HCT116 (cell line): ENCODE results near the gene GLCE. TPM values are rescaled to one million over a fixed set of nuclear protein-coding genes. Genes with fewer than 3 reads are reported as not detected.

Source experiments
- ATAC-seq: fragments of 200-7000 bp; cut with Tn5 transposase; 2 replicates; pipeline ENCODE4 v1.9.1; 2020; ENCODE audit warnings: mild to moderate bottlenecking, moderate library complexity
- BruUV-seq: library from RNA; stranded (reverse); fragments of 400-500 nt; replicated peaks from 2 replicates; lab custom pipeline; 2021; lab: Mats Ljungman, UMichigan
- CTCF ChIA-PET: fragments of 300-600 bp; sonication (Branson Sonifier 250); formaldehyde crosslinking; loops from one replicate; lab custom pipeline; 2021; ENCODE audit warnings: antibody characterized with exemption; lab: Charles Lee
- POLR2A ChIA-PET: fragments of 300-600, 350-600 bp; sonication (Branson Sonifier 250); formaldehyde crosslinking; loops from one replicate; lab custom pipeline; 2021; ENCODE audit warnings: antibody characterized with exemption; lab: Charles Lee
- RAD21 ChIA-PET, 2 experiments: fragments of 300-600 bp; sonication (Branson Sonifier 250); formaldehyde crosslinking; loops; one replicate each; lab custom pipeline; 2023; ENCODE audit warnings: low total read pairs in 2 of 2; ENCODE audit not compliant: uncharacterized antibody in 2 of 2, unreplicated experiment in 2 of 2, low non-redundant PET in 1 of 2; lab: Charles Lee
- DNase-seq: peaks from one replicate; pipeline ENCODE4 v3.0.0-alpha.2; 2010; ENCODE audit warnings: low read depth, low spot score
- H2AFZ ChIP-seq: fragments of 200-600 bp; shearing (Covaris generic), sonication (generic); 2 replicates; pipeline ENCODE4 v1.6.1; 2017; ENCODE audit warnings: low read depth, mixed run types, mixed read lengths, antibody characterized with exemption, low read length; ENCODE audit not compliant: poor library complexity, severe bottlenecking
- H3K27ac ChIP-seq: 2 replicates; pipeline ENCODE4 v1.5.1; 2012; ENCODE audit warnings: low read depth, low read length
- H3K27me3 ChIP-seq: fragments of 200-600 bp; sonication (generic); 2 replicates; pipeline ENCODE4 v1.6.1; 2016; ENCODE audit warnings: mixed run types, low read length, mixed read lengths; ENCODE audit not compliant: insufficient read depth
- H3K36me3 ChIP-seq, 2 experiments: fragments of 200-500 bp in 1 of 2; fragments of 200-600 bp in 1 of 2; sonication (Bioruptor generic) in 1 of 2; sonication (generic) in 1 of 2; 2 replicates each; pipeline versions ENCODE4 v1.5.1 to v1.6.1; 2014 to 2016; ENCODE audit warnings: low read length in 2 of 2, inconsistent platforms in 1 of 2, mixed read lengths in 1 of 2, mixed run types in 1 of 2; ENCODE audit not compliant: insufficient read depth in 2 of 2, control insufficient read depth in 1 of 2
- H3K4me1 ChIP-seq, 2 experiments: fragments of 200-600 bp in 1 of 2; sonication (generic) in 1 of 2; 2 replicates each; pipeline versions ENCODE4 v1.5.1 to v1.6.1; 2012 to 2017; ENCODE audit warnings: low read length in 2 of 2, inconsistent platforms in 1 of 2, mild to moderate bottlenecking in 1 of 2, mixed read lengths in 1 of 2, mixed run types in 1 of 2, moderate library complexity in 1 of 2; ENCODE audit not compliant: insufficient read depth in 2 of 2, control insufficient read depth in 1 of 2
- H3K4me2 ChIP-seq: fragments of 200-600 bp; sonication (generic); 2 replicates; pipeline ENCODE4 v1.6.1; 2017; ENCODE audit warnings: mixed run types, low read length, mixed read lengths
- H3K4me3 ChIP-seq, 2 experiments: fragments of 200-600 bp in 1 of 2; sonication (generic) in 1 of 2; replicated peaks in 1 of 2; 2 replicates each; pipeline ENCODE4 v1.5.1; 2011 to 2016; ENCODE audit warnings: low read length in 2 of 2, control low read depth in 1 of 2, low read depth in 1 of 2, mild to moderate bottlenecking in 1 of 2, mixed read lengths in 1 of 2, mixed run types in 1 of 2
- H3K79me2 ChIP-seq: fragments of 200-600 bp; sonication (generic); 2 replicates; pipeline ENCODE4 v1.6.1; 2017; ENCODE audit warnings: mild to moderate bottlenecking, mixed run types, low read length, moderate library complexity, mixed read lengths; ENCODE audit not compliant: insufficient read depth
- H3K9ac ChIP-seq: fragments of 200-600 bp; sonication (generic); 2 replicates; pipeline ENCODE4 v1.6.1; 2016; ENCODE audit warnings: low read length, mixed read lengths
- H3K9me2 ChIP-seq: fragments of 200-600 bp; sonication (generic), shearing (Covaris generic); 2 replicates; pipeline ENCODE4 v1.6.1; 2017; ENCODE audit warnings: mixed run types, mild to moderate bottlenecking, moderate library complexity; ENCODE audit not compliant: insufficient read depth
- H3K9me3 ChIP-seq, 2 experiments: fragments of 200-500 bp in 1 of 2; fragments of 200-600 bp in 1 of 2; sonication (Bioruptor generic) in 1 of 2; sonication (generic) in 1 of 2; 2 replicates each; pipeline ENCODE4 v1.6.1; 2014 to 2017; ENCODE audit warnings: low read length in 2 of 2, mixed read lengths in 2 of 2, inconsistent platforms in 1 of 2, low read depth in 1 of 2, mild to moderate bottlenecking in 1 of 2, mixed run types in 1 of 2, moderate library complexity in 1 of 2; ENCODE audit not compliant: control insufficient read depth in 1 of 2, insufficient read depth in 1 of 2
- H4K20me1 ChIP-seq: fragments of 200-600 bp; sonication (generic), shearing (Covaris generic); 2 replicates; pipeline ENCODE4 v1.6.1; 2017; ENCODE audit warnings: mixed run types, mild to moderate bottlenecking, moderate library complexity; ENCODE audit not compliant: insufficient read depth
- CEBPB ChIP-seq: IDR thresholded peaks from 2 replicates; pipeline ENCODE4 v1.6.1; 2012; ENCODE audit warnings: low read depth
- CTCF ChIP-seq, 3 experiments: fragments of 200-600 bp in 1 of 3; sonication (generic) in 1 of 3; IDR thresholded peaks in 2 of 3; conservative IDR thresholded peaks in 1 of 3; 2 replicates each; pipeline ENCODE4 v1.5.1; 2012 to 2017; ENCODE audit warnings: low read depth in 2 of 3, low read length in 2 of 3, antibody characterized with exemption in 1 of 3, borderline replicate concordance in 1 of 3, control low read depth in 1 of 3, mild to moderate bottlenecking in 1 of 3, mixed read lengths in 1 of 3, mixed run types in 1 of 3, moderate library complexity in 1 of 3; ENCODE audit not compliant: insufficient read depth in 1 of 3
- EGR1 ChIP-seq: IDR thresholded peaks from 2 replicates; pipeline ENCODE4 v1.6.1; 2012; ENCODE audit warnings: low read depth
- ELF1 ChIP-seq: IDR thresholded peaks from 2 replicates; pipeline ENCODE4 v1.6.1; 2012; ENCODE audit warnings: low read depth, borderline replicate concordance
- EZH2 ChIP-seq: fragments of 200-600 bp; sonication (generic); IDR thresholded peaks from 2 replicates; pipeline ENCODE4 v1.6.1; 2017; ENCODE audit warnings: antibody characterized with exemption, mixed run types
- FOSL1 ChIP-seq: IDR thresholded peaks from 2 replicates; pipeline ENCODE4 v1.6.1; 2012; ENCODE audit warnings: low read depth
- RAD21 ChIP-seq: IDR thresholded peaks from 2 replicates; pipeline ENCODE4 v1.6.1; 2012; ENCODE audit warnings: low read depth, mild to moderate bottlenecking
- REST ChIP-seq: IDR thresholded peaks from 2 replicates; pipeline ENCODE4 v1.6.1; 2012; ENCODE audit warnings: low read depth
- intact Hi-C: fragments of 100-400 bp; cut with micrococcal nuclease; formaldehyde crosslinking; loops from 2 replicates; pipeline ENCODE4 v1.10.0; 2022
- total RNA-seq: library from RNA; stranded (reverse); gene quantifications from one replicate; pipeline ENCODE4 v1.2.1, GENCODE V29; 2021; ENCODE audit not compliant: unreplicated experiment

GLCE gene
- total RNA-seq, 1 experiment from 2014 or later, result 22.2 TPM

GRCh38 chr15:69164807-69165636 is 4.6 kb downstream of the GLCE start:
- ChIA-PET RAD21 (interaction anchor here in 1 of 2 experiments (0.6 kb wide), 1 partner anchor 63 kb away, joined by 3 read pairs; no protein-coding TSS in a partner anchor), CTCF (no interaction called here), POLR2A (no interaction called here)
- Histone ChIP-seq H3K27ac (no peak overlapping the region), H3K4me3 (no peak overlapping the region), H3K4me1 (peaks cover 0 to 10% of the 10 kb centered on the region in 2 experiments; a peak in 3 of 4 replicates), H3K36me3 (no peaks in the 10 kb centered on the region), H3K9me2 (no peaks in the 10 kb centered on the region), H4K20me1 (no peaks in the 10 kb centered on the region), H3K27me3 (no peaks in the 10 kb centered on the region), H3K9me3 (no peaks in the 10 kb centered on the region), H3K79me2 (peaks cover 55% of the 10 kb centered on the region), H3K4me2 (no peak overlapping the region), H2AFZ (no peak overlapping the region), H3K9ac (no peak overlapping the region)
- no peak for ATAC-seq
- no peak for DNase-seq
- intact Hi-C loops, result loop anchor here (5.0 kb wide), 1 partner anchor 227 kb away; no protein-coding TSS in a partner anchor
- TF ChIP-seq CEBPB (no peak), CTCF (IDR thresholded peaks at IDR 0.05 in 2 of 3, conservative IDR thresholded peaks at IDR 0.05 in 1 of 3; ENCODE audit: borderline replicate concordance in 1 of 3, insufficient read depth in 1 of 3, low read depth in 2 of 3, low read length in 2 of 3) (no peak), ELF1 (no peak), FOSL1 (no peak), EZH2 (no peak), EGR1 (no peak), RAD21 (no peak), REST (no peak)
- BruUV-seq, result no TSS peak
